GM19397 (cell line): Measurements from ENCODE around the gene CYFIP1.

Experiments used
- ATAC-seq: cut with Tn5 transposase; IDR thresholded peaks from one replicate; pipeline ENCODE4 v1.9.1; 2021; ENCODE audit warnings: mild to moderate bottlenecking, moderate library complexity; ENCODE audit not compliant: unreplicated experiment

Gene CYFIP1

DNA sequence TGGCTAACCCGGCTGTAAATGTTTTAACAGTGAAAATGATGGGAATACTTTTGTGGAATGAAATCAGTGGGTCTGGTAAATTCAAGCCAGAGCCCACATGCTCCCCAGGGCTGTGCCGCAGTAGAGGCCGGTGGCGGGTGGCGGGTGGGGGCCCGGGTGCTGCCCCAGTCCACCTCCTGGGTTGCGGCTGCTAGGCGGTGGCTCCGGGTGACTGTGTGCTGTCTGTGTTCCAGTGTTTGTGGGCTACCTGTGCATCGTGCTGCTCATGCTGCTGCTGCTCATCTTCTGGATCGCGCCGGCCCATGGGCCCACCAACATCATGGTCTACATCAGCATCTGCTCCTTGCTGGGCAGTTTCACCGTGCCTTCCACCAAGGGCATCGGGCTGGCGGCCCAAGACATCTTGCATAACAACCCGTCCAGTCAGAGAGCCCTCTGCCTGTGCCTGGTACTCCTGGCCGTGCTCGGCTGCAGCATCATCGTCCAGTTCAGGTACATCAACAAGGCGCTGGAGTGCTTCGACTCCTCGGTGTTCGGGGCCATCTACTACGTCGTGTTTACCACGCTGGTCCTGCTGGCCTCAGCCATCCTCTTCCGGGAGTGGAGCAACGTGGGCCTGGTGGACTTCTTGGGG is 156.6 kb downstream of the CYFIP1 start:
- ATAC-seq: no peak

GRCh38 chr15:22819651-22820050 is 160.5 kb downstream of the CYFIP1 start:
- ATAC-seq: no peak
